Measurements from ENCODE around the gene TAS2R8. TPM values are rescaled to one million over a fixed set of nuclear protein-coding genes. Genes with fewer than 3 reads are reported as not detected.

Gene TAS2R8
- total RNA-seq, 1 donor from 2014 or later, result 0.24 TPM

DNA sequence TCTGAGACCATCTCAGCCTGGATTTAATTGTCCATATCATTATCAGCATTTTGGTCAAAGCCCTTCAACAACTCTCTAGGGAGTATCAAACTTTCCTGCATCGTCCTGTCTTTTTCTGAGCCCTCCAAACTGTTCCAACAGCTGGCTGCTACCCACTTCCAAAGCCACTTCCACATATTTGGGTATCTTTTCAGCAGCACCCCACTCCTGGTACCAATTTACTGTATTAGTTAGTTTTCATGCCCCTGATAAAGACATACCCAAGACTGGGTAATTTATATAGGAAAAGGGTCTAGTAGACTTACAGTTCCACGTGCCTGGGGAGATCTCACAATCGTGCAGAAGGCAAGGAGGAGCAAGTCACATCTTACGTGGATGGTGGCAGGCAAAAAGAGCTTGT is 50.9 kb downstream of the TAS2R8 start:
- no peak overlapping the region for H3K27ac Mint-ChIP-seq
- peaks cover 15% of the 10 kb centered on the region for H3K9me3 Mint-ChIP-seq (ENCODE audit: low read depth)
- TF ChIP-seq, protein P1, sequence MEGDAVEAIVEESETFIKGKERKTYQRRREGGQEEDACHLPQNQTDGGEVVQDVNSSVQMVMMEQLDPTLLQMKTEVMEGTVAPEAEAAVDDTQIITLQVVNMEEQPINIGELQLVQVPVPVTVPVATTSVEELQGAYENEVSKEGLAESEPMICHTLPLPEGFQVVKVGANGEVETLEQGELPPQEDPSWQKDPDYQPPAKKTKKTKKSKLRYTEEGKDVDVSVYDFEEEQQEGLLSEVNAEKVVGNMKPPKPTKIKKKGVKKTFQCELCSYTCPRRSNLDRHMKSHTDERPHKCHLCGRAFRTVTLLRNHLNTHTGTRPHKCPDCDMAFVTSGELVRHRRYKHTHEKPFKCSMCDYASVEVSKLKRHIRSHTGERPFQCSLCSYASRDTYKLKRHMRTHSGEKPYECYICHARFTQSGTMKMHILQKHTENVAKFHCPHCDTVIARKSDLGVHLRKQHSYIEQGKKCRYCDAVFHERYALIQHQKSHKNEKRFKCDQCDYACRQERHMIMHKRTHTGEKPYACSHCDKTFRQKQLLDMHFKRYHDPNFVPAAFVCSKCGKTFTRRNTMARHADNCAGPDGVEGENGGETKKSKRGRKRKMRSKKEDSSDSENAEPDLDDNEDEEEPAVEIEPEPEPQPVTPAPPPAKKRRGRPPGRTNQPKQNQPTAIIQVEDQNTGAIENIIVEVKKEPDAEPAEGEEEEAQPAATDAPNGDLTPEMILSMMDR (IDR thresholded peaks at IDR 0.05; ENCODE audit: unreplicated experiment), result no peak
- peaks cover 5% of the 10 kb centered on the region for H3K36me3 Mint-ChIP-seq (ENCODE audit: insufficient read depth)
- peaks cover 5% of the 10 kb centered on the region for H3K4me1 Mint-ChIP-seq (ENCODE audit: low read depth)
- no peak overlapping the region for H3K4me3 Mint-ChIP-seq (ENCODE audit: low read depth)
- DNase-seq (ENCODE audit: low spot score, unreplicated experiment), result no peak
- H3K27me3 Mint-ChIP-seq, result peaks cover 9% of the 10 kb centered on the region

Other genes starting within 250 kb of the TAS2R8 start
- gene MAGOHB, start 193.7 kb downstream of the TAS2R8 start, total RNA-seq, result 48.3 and 50.3 TPM in 2 replicates
- 0.79 and 0.95 TPM in 2 replicates for gene STYK1, start 133.2 kb downstream of the TAS2R8 start, total RNA-seq
- gene YBX3, start 84.0 kb downstream of the TAS2R8 start, total RNA-seq, result 200 and 215 TPM in 2 replicates
- gene TAS2R7, start 4.7 kb downstream of the TAS2R8 start, total RNA-seq, result not detected in 2 replicates
- 0.26 and 0.29 TPM in 2 replicates for gene TAS2R9, start 2.9 kb upstream of the TAS2R8 start, total RNA-seq
- gene TAS2R10, start 19.1 kb upstream of the TAS2R8 start, total RNA-seq, result 1.6 and 3.1 TPM in 2 replicates
- gene PRR4, start 42.2 kb upstream of the TAS2R8 start, total RNA-seq, result 8.7 and 9.4 TPM in 2 replicates
- gene PRH1, start 77.0 kb upstream of the TAS2R8 start, total RNA-seq, result 40.0 and 43.8 TPM in 2 replicates
- 3.0 and 3.4 TPM in 2 replicates for gene TAS2R13, start 102.3 kb upstream of the TAS2R8 start, total RNA-seq
- gene PRH2, start 122.0 kb upstream of the TAS2R8 start, total RNA-seq, result not detected in 2 replicates
- gene TAS2R14, start 132.0 kb upstream of the TAS2R8 start, total RNA-seq, result 5.7 and 6.1 TPM in 2 replicates
- 2.7 and 3.5 TPM in 2 replicates for gene TAS2R50, start 179.6 kb upstream of the TAS2R8 start, total RNA-seq
- gene TAS2R20, start 191.0 kb upstream of the TAS2R8 start, total RNA-seq, result 3.8 and 4.0 TPM in 2 replicates
- 6.6 and 8.5 TPM in 2 replicates for gene TAS2R19, start 215.3 kb upstream of the TAS2R8 start, total RNA-seq
- 8.6 and 10.3 TPM in 2 replicates for gene TAS2R31, start 224.1 kb upstream of the TAS2R8 start, total RNA-seq

Data from progenitor cell of endocrine pancreas (in vitro differentiated cells).